Body of pancreas (tissue), 4 donors: Measurements from ENCODE around the gene ACSM2A.
"Not testable (repeated sequence)": the region's sequence is repeated elsewhere in the genome, so short reads cannot be mapped to it uniquely, and the experiment has no call there.

Experiments
- CTCF ChIP-seq, 7 experiments: fragments of 450-650 bp in 4 of 7; fragments of 200-600 bp in 3 of 7; sonication (generic) in 3 of 7; IDR thresholded peaks; one replicate each; pipeline ENCODE4 v1.5.1; 2016 to 2019; ENCODE audit warnings: antibody characterized with exemption in 7 of 7
- POLR2A ChIP-seq, 3 donors: fragments of 450-650 bp; IDR thresholded peaks; one replicate each; pipeline ENCODE4 v1.6.1; 2016; ENCODE audit warnings: antibody characterized with exemption in 3 of 3, mild to moderate bottlenecking in 2 of 3

GRCh38 chr16:20438950-20439349 lies 12.4 kb upstream of the ACSM2A start:
- TF ChIP-seq POLR2A, CTCF (IDR thresholded peaks at IDR 0.05): not testable (repeated sequence)
